Measurements from ENCODE around the gene PLCB1. TPM values are rescaled to one million over a fixed set of nuclear protein-coding genes. Genes with fewer than 3 reads are reported as not detected.

PLCB1 gene
- polyA plus RNA-seq, 4 donors = 1.8 to 5.4 (median 2.0) TPM

GRCh38 chr20:8722277-8722928, 590.3 kb downstream of the PLCB1 start:
- 33 to 42% (median 40%) methylated on average over 8 of the region's 8 CpGs for WGBS, 3 donors
- Histone ChIP-seq H3K4me3 (ENCODE audit: low read depth in 1 of 3, low read length in 3 of 3) (no peak overlapping the region), H3K27me3 (ENCODE audit: control insufficient read depth in 3 of 3, insufficient read depth in 3 of 3, low read length in 3 of 3) (peaks cover 0 to 2% (median 0%) of the 10 kb centered on the region in 3 donors), H3K4me1 (ENCODE audit: control insufficient read depth in 3 of 3, insufficient read depth in 2 of 3, low read depth in 1 of 3, low read length in 2 of 3) (no peaks in the 10 kb centered on the region), H3K36me3 (ENCODE audit: control insufficient read depth in 3 of 3, insufficient read depth in 2 of 3, low read depth in 1 of 3, low read length in 3 of 3) (no peaks in the 10 kb centered on the region), H3K27ac (ENCODE audit: low read depth in 1 of 3, low read length in 2 of 3) (no peak overlapping the region), H3K9me3 (ENCODE audit: control insufficient read depth in 2 of 2, insufficient read depth in 1 of 2, low read depth in 1 of 2, low read length in 1 of 2) (no peaks in the 10 kb centered on the region)
- FAIRE-seq = no peak
- peak; percentile 58 to 63 for DNase-seq

DNA sequence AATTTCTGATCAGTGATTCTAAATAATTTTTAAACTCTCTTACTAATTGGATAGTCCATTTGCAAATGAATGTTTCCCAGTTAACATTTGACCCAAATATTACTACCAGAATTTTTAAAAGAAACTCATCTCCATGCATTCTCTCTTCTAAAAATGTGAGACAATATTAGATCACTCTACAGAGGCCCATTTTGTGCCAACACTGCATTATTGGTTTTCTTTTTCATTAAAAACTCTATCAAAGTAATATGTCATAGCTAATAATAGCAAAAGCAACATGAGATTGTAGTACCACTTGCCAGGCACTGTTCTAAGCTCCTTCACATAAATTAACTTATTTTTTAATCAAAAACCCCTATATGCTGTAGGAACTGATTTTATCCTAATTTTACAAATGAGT, 591.2 kb downstream of the PLCB1 start:
- Histone ChIP-seq H3K27ac (ENCODE audit: low read depth in 1 of 3, low read length in 2 of 3) (no peak overlapping the region), H3K4me1 (ENCODE audit: control insufficient read depth in 3 of 3, insufficient read depth in 2 of 3, low read depth in 1 of 3, low read length in 2 of 3) (no peaks in the 10 kb centered on the region), H3K9me3 (ENCODE audit: control insufficient read depth in 2 of 2, insufficient read depth in 1 of 2, low read depth in 1 of 2, low read length in 1 of 2) (no peaks in the 10 kb centered on the region), H3K4me3 (ENCODE audit: low read depth in 1 of 3, low read length in 3 of 3) (no peak overlapping the region), H3K36me3 (ENCODE audit: control insufficient read depth in 3 of 3, insufficient read depth in 2 of 3, low read depth in 1 of 3, low read length in 3 of 3) (no peaks in the 10 kb centered on the region), H3K27me3 (ENCODE audit: control insufficient read depth in 3 of 3, insufficient read depth in 3 of 3, low read length in 3 of 3) (peaks cover 0 to 2% (median 0%) of the 10 kb centered on the region in 3 donors)
- FAIRE-seq (no peak), DNase-seq (no peak)

DNA sequence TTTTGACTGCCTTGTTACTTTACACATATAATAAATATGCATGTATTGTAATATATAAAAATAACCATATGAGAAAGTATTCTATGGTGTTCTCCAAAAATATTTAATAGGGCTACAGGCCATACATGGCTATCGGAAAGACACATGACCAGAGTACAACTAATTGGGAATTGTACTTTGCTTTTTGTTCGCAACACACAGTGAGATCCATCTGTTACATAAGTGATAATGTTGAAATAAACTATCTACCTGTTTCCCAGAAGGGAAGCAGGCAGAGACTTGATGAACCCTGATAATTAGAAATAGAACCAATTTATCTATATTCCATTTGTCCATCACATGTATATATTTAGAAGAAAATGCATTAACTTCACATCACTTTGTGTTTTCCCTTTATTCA, 592.8 kb downstream of the PLCB1 start:
- Histone ChIP-seq H3K27me3 (ENCODE audit: control insufficient read depth in 3 of 3, insufficient read depth in 3 of 3, low read length in 3 of 3) (peaks cover 0 to 2% (median 0%) of the 10 kb centered on the region in 3 donors), H3K4me1 (ENCODE audit: control insufficient read depth in 3 of 3, insufficient read depth in 2 of 3, low read depth in 1 of 3, low read length in 2 of 3) (no peaks in the 10 kb centered on the region), H3K9me3 (ENCODE audit: control insufficient read depth in 2 of 2, insufficient read depth in 1 of 2, low read depth in 1 of 2, low read length in 1 of 2) (no peaks in the 10 kb centered on the region), H3K4me3 (ENCODE audit: low read depth in 1 of 3, low read length in 3 of 3) (no peak overlapping the region), H3K27ac (ENCODE audit: low read depth in 1 of 3, low read length in 2 of 3) (no peak overlapping the region), H3K36me3 (ENCODE audit: control insufficient read depth in 3 of 3, insufficient read depth in 2 of 3, low read depth in 1 of 3, low read length in 3 of 3) (no peaks in the 10 kb centered on the region)
- FAIRE-seq = no peak
- DNase-seq = no peak
- WGBS, 3 donors = 88 to 98% (median 97%) methylated on average over 2 of the region's 2 CpGs

GRCh38 chr20:8726460-8726859, 594.4 kb downstream of the PLCB1 start:
- DNase-seq (no peak), FAIRE-seq (no peak)
- no peaks in the 10 kb centered on the region for H3K4me1 ChIP-seq (ENCODE audit: control insufficient read depth in 3 of 3, insufficient read depth in 2 of 3, low read depth in 1 of 3, low read length in 2 of 3)
- H3K27me3 ChIP-seq (ENCODE audit: control insufficient read depth in 3 of 3, insufficient read depth in 3 of 3, low read length in 3 of 3) = peaks cover 0 to 2% (median 0%) of the 10 kb centered on the region in 3 donors
- H3K9me3 ChIP-seq (ENCODE audit: control insufficient read depth in 2 of 2, insufficient read depth in 1 of 2, low read depth in 1 of 2, low read length in 1 of 2) = no peaks in the 10 kb centered on the region
- H3K4me3 ChIP-seq (ENCODE audit: low read depth in 1 of 3, low read length in 3 of 3) = no peak overlapping the region
- WGBS, 3 donors = 74 to 80% (median 78%) methylated on average over 2 of the region's 2 CpGs
- H3K36me3 ChIP-seq (ENCODE audit: control insufficient read depth in 3 of 3, insufficient read depth in 2 of 3, low read depth in 1 of 3, low read length in 3 of 3) = no peaks in the 10 kb centered on the region
- H3K27ac ChIP-seq (ENCODE audit: low read depth in 1 of 3, low read length in 2 of 3) = no peak overlapping the region

- WGBS, 3 donors = 80 to 89% (median 82%) methylated on average over 3 of the region's 3 CpGs
- no peak for FAIRE-seq
- H3K27ac ChIP-seq (ENCODE audit: low read depth in 1 of 3, low read length in 2 of 3) = no peak overlapping the region
Observed at GRCh38 chr20:8735014-8735413, 602.9 kb downstream of the PLCB1 start.

GRCh38 chr20:8735674-8736073, 603.6 kb downstream of the PLCB1 start:
- Histone ChIP-seq H3K36me3 (ENCODE audit: control insufficient read depth in 3 of 3, insufficient read depth in 2 of 3, low read depth in 1 of 3, low read length in 3 of 3) (no peaks in the 10 kb centered on the region), H3K9me3 (ENCODE audit: control insufficient read depth in 2 of 2, insufficient read depth in 1 of 2, low read depth in 1 of 2, low read length in 1 of 2) (no peaks in the 10 kb centered on the region), H3K4me1 (ENCODE audit: control insufficient read depth in 3 of 3, insufficient read depth in 2 of 3, low read depth in 1 of 3, low read length in 2 of 3) (no peaks in the 10 kb centered on the region), H3K27me3 (ENCODE audit: control insufficient read depth in 3 of 3, insufficient read depth in 3 of 3, low read length in 3 of 3) (no peaks in the 10 kb centered on the region), H3K4me3 (ENCODE audit: low read depth in 1 of 3, low read length in 3 of 3) (no peak overlapping the region), H3K27ac (ENCODE audit: low read depth in 1 of 3, low read length in 2 of 3) (no peak overlapping the region)
- DNase-seq (no peak), FAIRE-seq (no peak)

More at GRCh38 chr20:8735014-8735413, 602.9 kb downstream of the PLCB1 start:
- no peak for DNase-seq
- no peaks in the 10 kb centered on the region for H3K36me3 ChIP-seq (ENCODE audit: control insufficient read depth in 3 of 3, insufficient read depth in 2 of 3, low read depth in 1 of 3, low read length in 3 of 3)
- no peak overlapping the region for H3K4me3 ChIP-seq (ENCODE audit: low read depth in 1 of 3, low read length in 3 of 3)
- no peaks in the 10 kb centered on the region for H3K27me3 ChIP-seq (ENCODE audit: control insufficient read depth in 3 of 3, insufficient read depth in 3 of 3, low read length in 3 of 3)
- no peaks in the 10 kb centered on the region for H3K4me1 ChIP-seq (ENCODE audit: control insufficient read depth in 3 of 3, insufficient read depth in 2 of 3, low read depth in 1 of 3, low read length in 2 of 3)
- H3K9me3 ChIP-seq (ENCODE audit: control insufficient read depth in 2 of 2, insufficient read depth in 1 of 2, low read depth in 1 of 2, low read length in 1 of 2) = no peaks in the 10 kb centered on the region

DNA sequence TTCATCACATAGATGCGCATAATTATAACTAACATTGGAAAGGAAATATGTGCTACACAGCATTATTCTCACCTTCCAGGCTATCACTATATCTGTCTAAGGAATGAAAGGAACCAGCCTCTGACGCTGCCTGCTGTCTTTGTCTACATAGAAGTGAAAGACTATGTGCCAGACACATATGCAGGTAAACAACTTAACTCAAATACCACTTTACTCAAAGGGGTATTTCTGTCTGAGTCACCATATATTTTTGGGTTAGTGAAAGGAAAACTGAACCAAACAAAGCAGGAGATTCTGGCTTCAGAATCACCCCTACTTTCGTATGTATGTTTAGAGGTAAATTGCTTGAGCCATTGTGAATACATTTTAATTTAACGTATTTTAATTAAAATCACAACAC, 608.2 kb downstream of the PLCB1 start:
- H3K4me3 ChIP-seq (ENCODE audit: low read depth in 1 of 3, low read length in 3 of 3) = no peak overlapping the region
- no peaks in the 10 kb centered on the region for H3K4me1 ChIP-seq (ENCODE audit: control insufficient read depth in 3 of 3, insufficient read depth in 2 of 3, low read depth in 1 of 3, low read length in 2 of 3)
- FAIRE-seq (no peak), DNase-seq (no peak)
- H3K27me3 ChIP-seq (ENCODE audit: control insufficient read depth in 3 of 3, insufficient read depth in 3 of 3, low read length in 3 of 3) = no peaks in the 10 kb centered on the region
- no peaks in the 10 kb centered on the region for H3K9me3 ChIP-seq (ENCODE audit: control insufficient read depth in 2 of 2, insufficient read depth in 1 of 2, low read depth in 1 of 2, low read length in 1 of 2)
- H3K27ac ChIP-seq (ENCODE audit: low read depth in 1 of 3, low read length in 2 of 3) = no peak overlapping the region
- H3K36me3 ChIP-seq (ENCODE audit: control insufficient read depth in 3 of 3, insufficient read depth in 2 of 3, low read depth in 1 of 3, low read length in 3 of 3) = no peaks in the 10 kb centered on the region
- 74 to 93% (median 85%) methylated on average over 4 of the region's 4 CpGs for WGBS, 3 donors

GRCh38 chr20:8744228-8744844, 612.3 kb downstream of the PLCB1 start:
- Histone ChIP-seq H3K4me1 (ENCODE audit: control insufficient read depth in 3 of 3, insufficient read depth in 2 of 3, low read depth in 1 of 3, low read length in 2 of 3) (no peaks in the 10 kb centered on the region), H3K4me3 (ENCODE audit: low read depth in 1 of 3, low read length in 3 of 3) (no peak overlapping the region), H3K9me3 (ENCODE audit: control insufficient read depth in 2 of 2, insufficient read depth in 1 of 2, low read depth in 1 of 2, low read length in 1 of 2) (no peaks in the 10 kb centered on the region), H3K27ac (ENCODE audit: low read depth in 1 of 3, low read length in 2 of 3) (no peak overlapping the region), H3K27me3 (ENCODE audit: control insufficient read depth in 3 of 3, insufficient read depth in 3 of 3, low read length in 3 of 3) (no peaks in the 10 kb centered on the region), H3K36me3 (ENCODE audit: control insufficient read depth in 3 of 3, insufficient read depth in 2 of 3, low read depth in 1 of 3, low read length in 3 of 3) (no peaks in the 10 kb centered on the region)
- WGBS, 3 donors = 86 to 90% (median 87%) methylated on average over 3 of the region's 3 CpGs
- DNase-seq (no peak), FAIRE-seq (no peak)

DNA sequence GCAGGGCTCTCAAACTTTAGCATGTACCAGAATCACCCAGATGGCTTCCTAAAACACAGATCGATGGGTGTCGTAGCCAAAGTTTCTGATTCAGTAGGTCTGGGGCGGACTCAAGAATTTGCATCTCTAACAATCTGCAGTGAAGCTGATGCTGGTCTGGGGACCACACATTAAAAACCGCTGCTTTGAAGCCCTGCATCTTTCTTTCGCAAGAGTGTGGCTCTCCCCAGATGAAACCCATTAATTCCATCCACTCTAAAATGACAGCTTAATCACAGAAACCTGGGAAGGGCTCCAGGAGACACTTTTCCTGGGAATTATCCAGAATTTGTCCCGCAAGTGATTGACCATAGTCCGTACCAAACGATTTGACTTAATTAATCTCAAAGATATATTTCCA, 617.0 kb downstream of the PLCB1 start:
- WGBS, 3 donors = 69 to 82% (median 77%) methylated on average over 8 of the region's 8 CpGs
- FAIRE-seq = no peak
- Histone ChIP-seq H3K27me3 (ENCODE audit: control insufficient read depth in 3 of 3, insufficient read depth in 3 of 3, low read length in 3 of 3) (no peaks in the 10 kb centered on the region), H3K9me3 (ENCODE audit: control insufficient read depth in 2 of 2, insufficient read depth in 1 of 2, low read depth in 1 of 2, low read length in 1 of 2) (no peaks in the 10 kb centered on the region), H3K27ac (ENCODE audit: low read depth in 1 of 3, low read length in 2 of 3) (no peak overlapping the region), H3K4me3 (ENCODE audit: low read depth in 1 of 3, low read length in 3 of 3) (no peak overlapping the region), H3K4me1 (ENCODE audit: control insufficient read depth in 3 of 3, insufficient read depth in 2 of 3, low read depth in 1 of 3, low read length in 2 of 3) (no peaks in the 10 kb centered on the region), H3K36me3 (ENCODE audit: control insufficient read depth in 3 of 3, insufficient read depth in 2 of 3, low read depth in 1 of 3, low read length in 3 of 3) (no peaks in the 10 kb centered on the region)
- DNase-seq = no peak
